H9 (cell line): ENCODE data around the gene SNAP25. TPM values are rescaled to one million over a fixed set of nuclear protein-coding genes. Genes with fewer than 3 reads are reported as not detected.

Source experiments
- DNase-seq: peaks from one replicate; pipeline ENCODE4 v3.0.0-alpha.2; 2017
- H2AFZ ChIP-seq: one replicate; pipeline ENCODE4 v1.6.1; 2013; ENCODE audit warnings: mild to moderate bottlenecking, low read length, control low read depth, moderate library complexity
- H2AK5ac ChIP-seq: 2 replicates; pipeline ENCODE4 v1.6.1; 2013; ENCODE audit warnings: low read length, control low read depth, mixed read lengths; ENCODE audit not compliant: insufficient read length
- H2BK120ac ChIP-seq: one replicate; pipeline ENCODE4 v1.6.1; 2013; ENCODE audit warnings: low read depth, mild to moderate bottlenecking, low read length, control low read depth, inconsistent platforms; ENCODE audit not compliant: poor library complexity, severe bottlenecking
- H2BK12ac ChIP-seq: 2 replicates; pipeline ENCODE4 v1.6.1; 2013; ENCODE audit warnings: low read length, control low read depth, mixed read lengths, low read depth; ENCODE audit not compliant: insufficient read length
- H2BK15ac ChIP-seq: 2 replicates; pipeline ENCODE4 v1.6.1; 2013; ENCODE audit warnings: low read depth, low read length, control low read depth
- H2BK20ac ChIP-seq: one replicate; pipeline ENCODE4 v1.6.1; 2013; ENCODE audit warnings: low read depth, mild to moderate bottlenecking, low read length, control low read depth, inconsistent platforms; ENCODE audit not compliant: poor library complexity, severe bottlenecking
- H2BK5ac ChIP-seq: 2 replicates; pipeline ENCODE4 v1.6.1; 2013; ENCODE audit warnings: low read length, control low read depth, mixed read lengths; ENCODE audit not compliant: insufficient read length
- H3K14ac ChIP-seq: 2 replicates; pipeline ENCODE4 v1.6.1; 2013; ENCODE audit warnings: low read length, control low read depth; ENCODE audit not compliant: insufficient read depth
- H3K18ac ChIP-seq: 2 replicates; pipeline ENCODE4 v1.6.1; 2013; ENCODE audit warnings: low read depth, mild to moderate bottlenecking, mixed read lengths, low read length, control low read depth; ENCODE audit not compliant: insufficient read length
- H3K23ac ChIP-seq: 2 replicates; pipeline ENCODE4 v1.6.1; 2013; ENCODE audit warnings: low read length, control low read depth, mixed read lengths, low read depth; ENCODE audit not compliant: insufficient read length
- H3K23me2 ChIP-seq: 2 replicates; pipeline ENCODE4 v1.6.1; 2013; ENCODE audit warnings: low read depth, mild to moderate bottlenecking, mixed read lengths, low read length, control low read depth; ENCODE audit not compliant: insufficient read length, poor library complexity, severe bottlenecking
- H3K27ac ChIP-seq: 2 replicates; pipeline ENCODE4 v1.5.1; 2013; ENCODE audit warnings: low read length, control low read depth, mixed read lengths, low read depth; ENCODE audit not compliant: insufficient read length
- H3K27me3 ChIP-seq: 2 replicates; pipeline ENCODE4 v1.6.1; 2013; ENCODE audit warnings: low read length, control low read depth, inconsistent platforms; ENCODE audit not compliant: insufficient read depth
- H3K4ac ChIP-seq: 2 replicates; pipeline ENCODE4 v1.6.1; 2013; ENCODE audit warnings: low read depth, mild to moderate bottlenecking, control low read depth, inconsistent platforms, low read length, moderate library complexity
- H3K4me1 ChIP-seq: 2 replicates; pipeline ENCODE4 v1.6.1; 2013; ENCODE audit warnings: low read length, control low read depth, inconsistent platforms; ENCODE audit not compliant: insufficient read depth
- H3K4me2 ChIP-seq: 2 replicates; pipeline ENCODE4 v1.6.1; 2013; ENCODE audit warnings: low read length, control low read depth, mixed read lengths; ENCODE audit not compliant: insufficient read length, insufficient read depth
- H3K56ac ChIP-seq: 2 replicates; pipeline ENCODE4 v1.6.1; 2013; ENCODE audit warnings: low read depth, mild to moderate bottlenecking, mixed read lengths, low read length, control low read depth; ENCODE audit not compliant: insufficient read length
- H3K79me1 ChIP-seq: 2 replicates; pipeline ENCODE4 v1.6.1; 2013; ENCODE audit warnings: low read depth, mild to moderate bottlenecking, moderate library complexity, low read length, control low read depth, inconsistent platforms; ENCODE audit not compliant: insufficient read depth, poor library complexity, severe bottlenecking
- H3K79me2 ChIP-seq: 2 replicates; pipeline ENCODE4 v1.6.1; 2013; ENCODE audit warnings: low read length, control low read depth, inconsistent platforms; ENCODE audit not compliant: insufficient read depth
- H3K9ac ChIP-seq: 2 replicates; pipeline ENCODE4 v1.6.1; 2013; ENCODE audit warnings: low read length, control low read depth, mixed read lengths; ENCODE audit not compliant: insufficient read length; ENCODE audit errors: extremely low read depth
- H3K9me3 ChIP-seq: one replicate; pipeline ENCODE4 v1.6.1; 2013; ENCODE audit warnings: low read depth, low read length, inconsistent platforms; ENCODE audit not compliant: control insufficient read depth
- H3T11ph ChIP-seq: one replicate; pipeline ENCODE4 v1.6.1; 2013; ENCODE audit warnings: mild to moderate bottlenecking, low read length, control low read depth, inconsistent platforms
- H4K20me1 ChIP-seq: one replicate; pipeline ENCODE4 v1.6.1; 2013; ENCODE audit not compliant: control insufficient read depth, insufficient read length, insufficient read depth
- H4K5ac ChIP-seq: 2 replicates; pipeline ENCODE4 v1.6.1; 2013; ENCODE audit warnings: low read depth, mild to moderate bottlenecking, mixed read lengths, low read length, control low read depth; ENCODE audit not compliant: insufficient read length
- H4K8ac ChIP-seq: replicated peaks from 2 replicates; pipeline ENCODE4 v1.6.1; 2013; ENCODE audit warnings: low read length, control low read depth, mixed read lengths, low read depth; ENCODE audit not compliant: insufficient read length
- H4K91ac ChIP-seq: 2 replicates; pipeline ENCODE4 v1.6.1; 2013; ENCODE audit warnings: low read depth, mild to moderate bottlenecking, moderate library complexity, mixed read lengths, low read length, control low read depth; ENCODE audit not compliant: insufficient read length
- H3K27ac Mint-ChIP-seq, 3 experiments: 2 replicates in 2 of 3; 3 replicates in 1 of 3; pipeline ENCODE4 v1.8.0; 2020 to 2021; ENCODE audit warnings: mixed read lengths in 3 of 3, mild to moderate bottlenecking in 1 of 3, moderate library complexity in 1 of 3
- H3K27me3 Mint-ChIP-seq: 2 replicates; pipeline ENCODE4 v1.8.0; 2021; ENCODE audit warnings: low read depth, mild to moderate bottlenecking, moderate library complexity, mixed read lengths
- H3K36me3 Mint-ChIP-seq, 3 experiments: 2 replicates in 2 of 3; 3 replicates in 1 of 3; pipeline ENCODE4 v1.8.0; 2020 to 2021; ENCODE audit warnings: low read depth in 3 of 3, mixed read lengths in 3 of 3; ENCODE audit not compliant: insufficient read depth in 1 of 3
- H3K4me1 Mint-ChIP-seq, 2 experiments: 2 replicates each; pipeline ENCODE4 v1.8.0; 2020; ENCODE audit warnings: mixed read lengths in 2 of 2
- H3K4me3 Mint-ChIP-seq, 2 experiments: 2 replicates in 1 of 2; 3 replicates in 1 of 2; pipeline ENCODE4 v1.8.0; 2020 to 2021; ENCODE audit warnings: mild to moderate bottlenecking in 2 of 2, mixed read lengths in 2 of 2, moderate library complexity in 1 of 2
- H3K9me3 Mint-ChIP-seq, 2 experiments: 2 replicates in 1 of 2; 3 replicates in 1 of 2; pipeline ENCODE4 v1.8.0; 2020; ENCODE audit warnings: mild to moderate bottlenecking in 2 of 2, mixed read lengths in 2 of 2, moderate library complexity in 1 of 2
- total RNA-seq: library from RNA; stranded (reverse); gene quantifications from 2 replicates; pipeline ENCODE4 v1.2.1, GENCODE V29; 2021
- TF ChIP-seq, protein P1 (sequence below): fragments of 200-600 bp; sonication (generic); conservative IDR thresholded peaks from 3 replicates; pipeline ENCODE4 v1.8.0; 2021; ENCODE audit warnings: antibody characterized with exemption, mild to moderate bottlenecking

SNAP25 gene
- total RNA-seq, 1 experiment from 2014 or later = 0.13 TPM

GRCh38 chr20:10259166-10259565 is 40.5 kb downstream of the SNAP25 start:
- Mint-ChIP-seq H3K9me3 (no peaks in the 10 kb centered on the region; a peak in 1 of 5 replicates), H3K27ac (no peak overlapping the region), H3K4me3 (no peak overlapping the region), H3K36me3 (no peaks in the 10 kb centered on the region), H3K27me3 (peaks cover 8% of the 10 kb centered on the region), H3K4me1 (peaks cover 31 to 36% of the 10 kb centered on the region in 2 experiments)
- Histone ChIP-seq H2AK5ac (no peak overlapping the region), H4K8ac (no peak overlapping the region), H3K4me2 (no peak overlapping the region), H3K79me2 (no peaks in the 10 kb centered on the region), H3K9me3 (no peaks in the 10 kb centered on the region), H2BK120ac (no peak overlapping the region), H3K27me3 (no peaks in the 10 kb centered on the region), H4K5ac (no peak overlapping the region), H3K9ac (no peak overlapping the region), H4K20me1 (no peaks in the 10 kb centered on the region), H3K4me1 (peaks cover 9% of the 10 kb centered on the region; the same call in 1 of the 2 replicates), H3T11ph (no peak overlapping the region), H4K91ac (no peak overlapping the region), H2BK15ac (no peak overlapping the region), H2BK12ac (no peak overlapping the region), H3K14ac (no peak overlapping the region), H3K27ac (no peak overlapping the region), H2BK5ac (no peak overlapping the region), H3K18ac (no peak overlapping the region), H3K4ac (no peak overlapping the region), H2AFZ (no peak overlapping the region), H3K56ac (no peak overlapping the region), H2BK20ac (no peak overlapping the region), H3K23me2 (no peaks in the 10 kb centered on the region), H3K23ac (no peak overlapping the region), H3K79me1 (no peaks in the 10 kb centered on the region)
- TF ChIP-seq, protein P1, sequence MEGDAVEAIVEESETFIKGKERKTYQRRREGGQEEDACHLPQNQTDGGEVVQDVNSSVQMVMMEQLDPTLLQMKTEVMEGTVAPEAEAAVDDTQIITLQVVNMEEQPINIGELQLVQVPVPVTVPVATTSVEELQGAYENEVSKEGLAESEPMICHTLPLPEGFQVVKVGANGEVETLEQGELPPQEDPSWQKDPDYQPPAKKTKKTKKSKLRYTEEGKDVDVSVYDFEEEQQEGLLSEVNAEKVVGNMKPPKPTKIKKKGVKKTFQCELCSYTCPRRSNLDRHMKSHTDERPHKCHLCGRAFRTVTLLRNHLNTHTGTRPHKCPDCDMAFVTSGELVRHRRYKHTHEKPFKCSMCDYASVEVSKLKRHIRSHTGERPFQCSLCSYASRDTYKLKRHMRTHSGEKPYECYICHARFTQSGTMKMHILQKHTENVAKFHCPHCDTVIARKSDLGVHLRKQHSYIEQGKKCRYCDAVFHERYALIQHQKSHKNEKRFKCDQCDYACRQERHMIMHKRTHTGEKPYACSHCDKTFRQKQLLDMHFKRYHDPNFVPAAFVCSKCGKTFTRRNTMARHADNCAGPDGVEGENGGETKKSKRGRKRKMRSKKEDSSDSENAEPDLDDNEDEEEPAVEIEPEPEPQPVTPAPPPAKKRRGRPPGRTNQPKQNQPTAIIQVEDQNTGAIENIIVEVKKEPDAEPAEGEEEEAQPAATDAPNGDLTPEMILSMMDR = no peak
- no peak for DNase-seq
